ENCODE results near the gene NHSL2. TPM values are rescaled to one million over a fixed set of nuclear protein-coding genes. Genes with fewer than 3 reads are reported as not detected.

Gene NHSL2
- total and polyA plus RNA-seq, 2 experiments from 2014 or later, result 4.7 to 9.5 TPM

DNA sequence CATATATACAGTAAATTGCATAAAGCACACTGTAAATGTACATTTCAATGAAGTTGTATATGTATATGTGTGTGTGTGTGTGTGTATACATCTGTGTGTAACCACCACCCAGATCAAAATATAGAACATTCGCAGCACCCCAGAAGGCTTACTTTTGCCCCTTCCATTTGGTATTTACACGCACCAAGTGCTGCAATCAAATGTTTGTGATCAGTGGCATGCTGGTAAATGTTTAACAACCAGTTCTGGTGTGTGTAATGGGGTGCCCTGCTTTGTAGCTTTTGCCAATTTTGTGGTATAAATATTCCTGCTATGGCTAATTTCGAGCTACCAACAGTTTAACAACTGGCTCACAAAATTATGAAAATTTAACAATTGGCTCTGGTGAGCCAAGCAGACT, 119.8 kb downstream of the NHSL2 start:
- Histone ChIP-seq H3K4me3 (no peak overlapping the region), H3K27me3 (ENCODE audit: insufficient read depth) (no peaks in the 10 kb centered on the region), H3K4me1 (ENCODE audit: insufficient read depth) (no peaks in the 10 kb centered on the region), H3K36me3 (ENCODE audit: insufficient read depth) (no peaks in the 10 kb centered on the region), H3K9me2 (ENCODE audit: insufficient read depth) (no peaks in the 10 kb centered on the region), H3K4me2 (no peak overlapping the region), H2AFZ (no peak overlapping the region), H3K79me2 (replicated peaks; ENCODE audit: insufficient read depth) (no peaks in the 10 kb centered on the region), H3K27ac (ENCODE audit: low read depth) (no peak overlapping the region), H4K20me1 (replicated peaks; ENCODE audit: insufficient read depth) (no peaks in the 10 kb centered on the region), H3F3A (replicated peaks; ENCODE audit: low read depth) (no peaks in the 10 kb centered on the region)
- peaks cover 10% of the 10 kb centered on the region for H3K27me3 Mint-ChIP-seq (ENCODE audit: insufficient read depth, low read depth, poor library complexity)
- H3K36me3 Mint-ChIP-seq (ENCODE audit: low read depth), result 0 out of 3 replicates have a peak, but pooled peaks cover 4% of the 10 kb centered on the region
- no peak overlapping the region for H3K4me3 Mint-ChIP-seq
- no peak for ATAC-seq
- H3K4me1 Mint-ChIP-seq, result peaks cover 5% of the 10 kb centered on the region
- H3K9me3 Mint-ChIP-seq, result no peaks in the 10 kb centered on the region
- no peak overlapping the region for H3K27ac Mint-ChIP-seq
- no peak for DNase-seq (ENCODE audit: low spot score)
- TF ChIP-seq CREB1 (CRISPR knock-in tag; IDR thresholded peaks at IDR 0.05; ENCODE audit: low read depth) (no peak), ZNF114 (CRISPR knock-in tag; IDR thresholded peaks at IDR 0.05) (no peak), EZH2phosphoT487 (IDR thresholded peaks at IDR 0.05; ENCODE audit: unreplicated experiment) (no peak), POLR2AphosphoS5 (IDR thresholded peaks at IDR 0.05; ENCODE audit: low read depth) (no peak), EZH2 (IDR thresholded peaks at IDR 0.05; ENCODE audit: low read depth, unreplicated experiment) (no peak), JUNB (IDR thresholded peaks at IDR 0.05; ENCODE audit: unreplicated experiment) (no peak), NANOG (IDR thresholded peaks at IDR 0.05; ENCODE audit: borderline replicate concordance) (no peak), ZNF331 (CRISPR knock-in tag; IDR thresholded peaks at IDR 0.05; ENCODE audit: low read depth) (no peak), STAT1 (IDR thresholded peaks at IDR 0.05; ENCODE audit: unreplicated experiment) (no peak)
- TF ChIP-seq, protein P1, sequence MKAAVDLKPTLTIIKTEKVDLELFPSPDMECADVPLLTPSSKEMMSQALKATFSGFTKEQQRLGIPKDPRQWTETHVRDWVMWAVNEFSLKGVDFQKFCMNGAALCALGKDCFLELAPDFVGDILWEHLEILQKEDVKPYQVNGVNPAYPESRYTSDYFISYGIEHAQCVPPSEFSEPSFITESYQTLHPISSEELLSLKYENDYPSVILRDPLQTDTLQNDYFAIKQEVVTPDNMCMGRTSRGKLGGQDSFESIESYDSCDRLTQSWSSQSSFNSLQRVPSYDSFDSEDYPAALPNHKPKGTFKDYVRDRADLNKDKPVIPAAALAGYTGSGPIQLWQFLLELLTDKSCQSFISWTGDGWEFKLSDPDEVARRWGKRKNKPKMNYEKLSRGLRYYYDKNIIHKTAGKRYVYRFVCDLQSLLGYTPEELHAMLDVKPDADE (IDR thresholded peaks at IDR 0.05), result no peak
- TF ChIP-seq, protein P2, sequence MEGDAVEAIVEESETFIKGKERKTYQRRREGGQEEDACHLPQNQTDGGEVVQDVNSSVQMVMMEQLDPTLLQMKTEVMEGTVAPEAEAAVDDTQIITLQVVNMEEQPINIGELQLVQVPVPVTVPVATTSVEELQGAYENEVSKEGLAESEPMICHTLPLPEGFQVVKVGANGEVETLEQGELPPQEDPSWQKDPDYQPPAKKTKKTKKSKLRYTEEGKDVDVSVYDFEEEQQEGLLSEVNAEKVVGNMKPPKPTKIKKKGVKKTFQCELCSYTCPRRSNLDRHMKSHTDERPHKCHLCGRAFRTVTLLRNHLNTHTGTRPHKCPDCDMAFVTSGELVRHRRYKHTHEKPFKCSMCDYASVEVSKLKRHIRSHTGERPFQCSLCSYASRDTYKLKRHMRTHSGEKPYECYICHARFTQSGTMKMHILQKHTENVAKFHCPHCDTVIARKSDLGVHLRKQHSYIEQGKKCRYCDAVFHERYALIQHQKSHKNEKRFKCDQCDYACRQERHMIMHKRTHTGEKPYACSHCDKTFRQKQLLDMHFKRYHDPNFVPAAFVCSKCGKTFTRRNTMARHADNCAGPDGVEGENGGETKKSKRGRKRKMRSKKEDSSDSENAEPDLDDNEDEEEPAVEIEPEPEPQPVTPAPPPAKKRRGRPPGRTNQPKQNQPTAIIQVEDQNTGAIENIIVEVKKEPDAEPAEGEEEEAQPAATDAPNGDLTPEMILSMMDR (conservative IDR thresholded peaks at IDR 0.05; ENCODE audit: low read depth in 2 of 2), result no peak
- TF ChIP-seq, protein P3, sequence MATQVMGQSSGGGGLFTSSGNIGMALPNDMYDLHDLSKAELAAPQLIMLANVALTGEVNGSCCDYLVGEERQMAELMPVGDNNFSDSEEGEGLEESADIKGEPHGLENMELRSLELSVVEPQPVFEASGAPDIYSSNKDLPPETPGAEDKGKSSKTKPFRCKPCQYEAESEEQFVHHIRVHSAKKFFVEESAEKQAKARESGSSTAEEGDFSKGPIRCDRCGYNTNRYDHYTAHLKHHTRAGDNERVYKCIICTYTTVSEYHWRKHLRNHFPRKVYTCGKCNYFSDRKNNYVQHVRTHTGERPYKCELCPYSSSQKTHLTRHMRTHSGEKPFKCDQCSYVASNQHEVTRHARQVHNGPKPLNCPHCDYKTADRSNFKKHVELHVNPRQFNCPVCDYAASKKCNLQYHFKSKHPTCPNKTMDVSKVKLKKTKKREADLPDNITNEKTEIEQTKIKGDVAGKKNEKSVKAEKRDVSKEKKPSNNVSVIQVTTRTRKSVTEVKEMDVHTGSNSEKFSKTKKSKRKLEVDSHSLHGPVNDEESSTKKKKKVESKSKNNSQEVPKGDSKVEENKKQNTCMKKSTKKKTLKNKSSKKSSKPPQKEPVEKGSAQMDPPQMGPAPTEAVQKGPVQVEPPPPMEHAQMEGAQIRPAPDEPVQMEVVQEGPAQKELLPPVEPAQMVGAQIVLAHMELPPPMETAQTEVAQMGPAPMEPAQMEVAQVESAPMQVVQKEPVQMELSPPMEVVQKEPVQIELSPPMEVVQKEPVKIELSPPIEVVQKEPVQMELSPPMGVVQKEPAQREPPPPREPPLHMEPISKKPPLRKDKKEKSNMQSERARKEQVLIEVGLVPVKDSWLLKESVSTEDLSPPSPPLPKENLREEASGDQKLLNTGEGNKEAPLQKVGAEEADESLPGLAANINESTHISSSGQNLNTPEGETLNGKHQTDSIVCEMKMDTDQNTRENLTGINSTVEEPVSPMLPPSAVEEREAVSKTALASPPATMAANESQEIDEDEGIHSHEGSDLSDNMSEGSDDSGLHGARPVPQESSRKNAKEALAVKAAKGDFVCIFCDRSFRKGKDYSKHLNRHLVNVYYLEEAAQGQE (IDR thresholded peaks at IDR 0.05; ENCODE audit: unreplicated experiment), result no peak
- TF ChIP-seq, protein P4, sequence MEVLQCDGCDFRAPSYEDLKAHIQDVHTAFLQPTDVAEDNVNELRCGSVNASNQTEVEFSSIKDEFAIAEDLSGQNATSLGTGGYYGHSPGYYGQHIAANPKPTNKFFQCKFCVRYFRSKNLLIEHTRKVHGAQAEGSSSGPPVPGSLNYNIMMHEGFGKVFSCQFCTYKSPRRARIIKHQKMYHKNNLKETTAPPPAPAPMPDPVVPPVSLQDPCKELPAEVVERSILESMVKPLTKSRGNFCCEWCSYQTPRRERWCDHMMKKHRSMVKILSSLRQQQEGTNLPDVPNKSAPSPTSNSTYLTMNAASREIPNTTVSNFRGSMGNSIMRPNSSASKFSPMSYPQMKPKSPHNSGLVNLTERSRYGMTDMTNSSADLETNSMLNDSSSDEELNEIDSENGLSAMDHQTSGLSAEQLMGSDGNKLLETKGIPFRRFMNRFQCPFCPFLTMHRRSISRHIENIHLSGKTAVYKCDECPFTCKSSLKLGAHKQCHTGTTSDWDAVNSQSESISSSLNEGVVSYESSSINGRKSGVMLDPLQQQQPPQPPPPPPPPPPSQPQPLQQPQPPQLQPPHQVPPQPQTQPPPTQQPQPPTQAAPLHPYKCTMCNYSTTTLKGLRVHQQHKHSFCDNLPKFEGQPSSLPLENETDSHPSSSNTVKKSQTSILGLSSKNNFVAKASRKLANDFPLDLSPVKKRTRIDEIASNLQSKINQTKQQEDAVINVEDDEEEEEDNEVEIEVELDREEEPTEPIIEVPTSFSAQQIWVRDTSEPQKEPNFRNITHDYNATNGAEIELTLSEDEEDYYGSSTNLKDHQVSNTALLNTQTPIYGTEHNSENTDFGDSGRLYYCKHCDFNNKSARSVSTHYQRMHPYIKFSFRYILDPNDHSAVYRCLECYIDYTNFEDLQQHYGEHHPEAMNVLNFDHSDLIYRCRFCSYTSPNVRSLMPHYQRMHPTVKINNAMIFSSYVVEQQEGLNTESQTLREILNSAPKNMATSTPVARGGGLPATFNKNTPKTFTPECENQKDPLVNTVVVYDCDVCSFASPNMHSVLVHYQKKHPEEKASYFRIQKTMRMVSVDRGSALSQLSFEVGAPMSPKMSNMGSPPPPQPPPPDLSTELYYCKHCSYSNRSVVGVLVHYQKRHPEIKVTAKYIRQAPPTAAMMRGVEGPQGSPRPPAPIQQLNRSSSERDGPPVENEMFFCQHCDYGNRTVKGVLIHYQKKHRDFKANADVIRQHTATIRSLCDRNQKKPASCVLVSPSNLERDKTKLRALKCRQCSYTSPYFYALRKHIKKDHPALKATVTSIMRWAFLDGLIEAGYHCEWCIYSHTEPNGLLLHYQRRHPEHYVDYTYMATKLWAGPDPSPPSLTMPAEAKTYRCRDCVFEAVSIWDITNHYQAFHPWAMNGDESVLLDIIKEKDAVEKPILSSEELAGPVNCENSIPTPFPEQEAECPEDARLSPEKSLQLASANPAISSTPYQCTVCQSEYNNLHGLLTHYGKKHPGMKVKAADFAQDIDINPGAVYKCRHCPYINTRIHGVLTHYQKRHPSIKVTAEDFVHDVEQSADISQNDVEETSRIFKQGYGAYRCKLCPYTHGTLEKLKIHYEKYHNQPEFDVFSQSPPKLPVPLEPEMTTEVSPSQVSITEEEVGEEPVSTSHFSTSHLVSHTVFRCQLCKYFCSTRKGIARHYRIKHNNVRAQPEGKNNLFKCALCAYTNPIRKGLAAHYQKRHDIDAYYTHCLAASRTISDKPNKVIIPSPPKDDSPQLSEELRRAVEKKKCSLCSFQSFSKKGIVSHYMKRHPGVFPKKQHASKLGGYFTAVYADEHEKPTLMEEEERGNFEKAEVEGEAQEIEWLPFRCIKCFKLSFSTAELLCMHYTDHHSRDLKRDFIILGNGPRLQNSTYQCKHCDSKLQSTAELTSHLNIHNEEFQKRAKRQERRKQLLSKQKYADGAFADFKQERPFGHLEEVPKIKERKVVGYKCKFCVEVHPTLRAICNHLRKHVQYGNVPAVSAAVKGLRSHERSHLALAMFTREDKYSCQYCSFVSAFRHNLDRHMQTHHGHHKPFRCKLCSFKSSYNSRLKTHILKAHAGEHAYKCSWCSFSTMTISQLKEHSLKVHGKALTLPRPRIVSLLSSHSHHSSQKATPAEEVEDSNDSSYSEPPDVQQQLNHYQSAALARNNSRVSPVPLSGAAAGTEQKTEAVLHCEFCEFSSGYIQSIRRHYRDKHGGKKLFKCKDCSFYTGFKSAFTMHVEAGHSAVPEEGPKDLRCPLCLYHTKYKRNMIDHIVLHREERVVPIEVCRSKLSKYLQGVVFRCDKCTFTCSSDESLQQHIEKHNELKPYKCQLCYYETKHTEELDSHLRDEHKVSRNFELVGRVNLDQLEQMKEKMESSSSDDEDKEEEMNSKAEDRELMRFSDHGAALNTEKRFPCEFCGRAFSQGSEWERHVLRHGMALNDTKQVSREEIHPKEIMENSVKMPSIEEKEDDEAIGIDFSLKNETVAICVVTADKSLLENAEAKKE (CRISPR knock-in tag; IDR thresholded peaks at IDR 0.05), result no peak

All from GM23338 (cell line).